ENCODE measurements around the gene BTBD8.

DNA sequence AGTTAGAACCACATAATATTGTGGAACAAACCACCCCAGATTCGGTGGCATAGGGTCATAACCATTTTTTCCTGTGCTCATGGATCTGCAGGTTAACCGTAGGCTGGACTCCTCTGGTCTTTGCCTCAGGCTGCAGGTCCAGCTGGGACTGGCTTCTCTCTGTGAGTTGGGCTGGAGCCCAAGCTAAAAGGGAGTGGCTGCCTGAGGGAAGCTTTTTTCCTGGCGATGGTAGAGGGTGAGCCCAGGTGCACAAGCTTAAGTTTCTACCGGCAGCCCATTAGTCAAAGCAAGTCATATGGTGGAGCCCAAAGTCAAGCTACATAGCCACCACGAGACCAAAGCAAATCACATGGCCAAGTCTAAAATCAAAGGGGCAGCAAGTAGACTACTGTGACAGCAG, 36.5 kb upstream of the BTBD8 start:
- TF ChIP-seq, protein P1, sequence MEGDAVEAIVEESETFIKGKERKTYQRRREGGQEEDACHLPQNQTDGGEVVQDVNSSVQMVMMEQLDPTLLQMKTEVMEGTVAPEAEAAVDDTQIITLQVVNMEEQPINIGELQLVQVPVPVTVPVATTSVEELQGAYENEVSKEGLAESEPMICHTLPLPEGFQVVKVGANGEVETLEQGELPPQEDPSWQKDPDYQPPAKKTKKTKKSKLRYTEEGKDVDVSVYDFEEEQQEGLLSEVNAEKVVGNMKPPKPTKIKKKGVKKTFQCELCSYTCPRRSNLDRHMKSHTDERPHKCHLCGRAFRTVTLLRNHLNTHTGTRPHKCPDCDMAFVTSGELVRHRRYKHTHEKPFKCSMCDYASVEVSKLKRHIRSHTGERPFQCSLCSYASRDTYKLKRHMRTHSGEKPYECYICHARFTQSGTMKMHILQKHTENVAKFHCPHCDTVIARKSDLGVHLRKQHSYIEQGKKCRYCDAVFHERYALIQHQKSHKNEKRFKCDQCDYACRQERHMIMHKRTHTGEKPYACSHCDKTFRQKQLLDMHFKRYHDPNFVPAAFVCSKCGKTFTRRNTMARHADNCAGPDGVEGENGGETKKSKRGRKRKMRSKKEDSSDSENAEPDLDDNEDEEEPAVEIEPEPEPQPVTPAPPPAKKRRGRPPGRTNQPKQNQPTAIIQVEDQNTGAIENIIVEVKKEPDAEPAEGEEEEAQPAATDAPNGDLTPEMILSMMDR (IDR thresholded peaks at IDR 0.05): no peak
- no peak for TF ChIP-seq POLR2A (IDR thresholded peaks at IDR 0.05)

All from testis (tissue), 2 donors.